Right lobe of liver (tissue), 4 donors: ENCODE results near the gene MXRA5.

Experiments
- POLR2A ChIP-seq: fragments of 450-650 bp; IDR thresholded peaks from one replicate; pipeline ENCODE4 v1.6.1; 2017; ENCODE audit warnings: antibody characterized with exemption, mild to moderate bottlenecking
- TF ChIP-seq, protein P1 (sequence below), 4 donors: fragments of 200-600 bp in 3 of 4; fragments of 450-650 bp in 1 of 4; IDR thresholded peaks; one replicate each; pipeline versions ENCODE4 v1.5.1 to v1.8.0; 2016 to 2022; ENCODE audit warnings: antibody characterized with exemption in 4 of 4, mild to moderate bottlenecking in 2 of 4
- donor health status: DM: no; HTN: no; CAD: no.
- donor health status: DM: no; HTN: no; CAD: no.
- donor health status: DM: no; HTN: yes; CAD: no.

DNA sequence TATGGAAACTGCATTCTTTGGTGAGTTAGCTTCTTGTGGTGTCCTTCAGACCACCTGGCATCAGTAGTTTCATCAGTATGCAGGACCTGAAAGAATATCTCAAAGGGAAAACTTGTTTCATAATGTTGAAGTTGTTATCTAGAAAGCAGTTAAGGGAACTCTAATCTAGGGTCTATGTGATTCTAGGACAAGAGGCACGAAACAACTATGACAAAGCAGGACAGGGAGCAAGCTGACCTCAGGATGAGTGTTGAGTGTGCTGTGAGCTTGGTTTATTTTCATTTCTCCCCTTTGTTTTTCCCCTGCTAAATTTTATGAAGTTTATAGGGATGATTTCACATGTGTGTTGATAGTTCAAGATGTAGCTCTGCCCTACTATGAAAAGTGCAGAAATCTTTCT is 65.7 kb downstream of the MXRA5 start:
- TF ChIP-seq, protein P1, sequence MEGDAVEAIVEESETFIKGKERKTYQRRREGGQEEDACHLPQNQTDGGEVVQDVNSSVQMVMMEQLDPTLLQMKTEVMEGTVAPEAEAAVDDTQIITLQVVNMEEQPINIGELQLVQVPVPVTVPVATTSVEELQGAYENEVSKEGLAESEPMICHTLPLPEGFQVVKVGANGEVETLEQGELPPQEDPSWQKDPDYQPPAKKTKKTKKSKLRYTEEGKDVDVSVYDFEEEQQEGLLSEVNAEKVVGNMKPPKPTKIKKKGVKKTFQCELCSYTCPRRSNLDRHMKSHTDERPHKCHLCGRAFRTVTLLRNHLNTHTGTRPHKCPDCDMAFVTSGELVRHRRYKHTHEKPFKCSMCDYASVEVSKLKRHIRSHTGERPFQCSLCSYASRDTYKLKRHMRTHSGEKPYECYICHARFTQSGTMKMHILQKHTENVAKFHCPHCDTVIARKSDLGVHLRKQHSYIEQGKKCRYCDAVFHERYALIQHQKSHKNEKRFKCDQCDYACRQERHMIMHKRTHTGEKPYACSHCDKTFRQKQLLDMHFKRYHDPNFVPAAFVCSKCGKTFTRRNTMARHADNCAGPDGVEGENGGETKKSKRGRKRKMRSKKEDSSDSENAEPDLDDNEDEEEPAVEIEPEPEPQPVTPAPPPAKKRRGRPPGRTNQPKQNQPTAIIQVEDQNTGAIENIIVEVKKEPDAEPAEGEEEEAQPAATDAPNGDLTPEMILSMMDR (IDR thresholded peaks at IDR 0.05), result no peak
- no peak for TF ChIP-seq POLR2A
